GM12878 (cell line): ENCODE results near the gene CLEC19A. TPM values are rescaled to one million over a fixed set of nuclear protein-coding genes. Genes with fewer than 3 reads are reported as not detected.

Source experiments
- ATAC-seq: fragments of 200-7000 bp; cut with Tn5 transposase; 3 replicates; pipeline ENCODE4 v1.9.1; 2020; ENCODE audit warnings: mild to moderate bottlenecking, moderate library complexity
- BruUV-seq: library from RNA; stranded (reverse); fragments of 400-500 nt; replicated peaks from 2 replicates; lab custom pipeline; 2021; lab: Mats Ljungman, UMichigan
- CTCF ChIA-PET: fragments of 300-600 bp; sonication (Branson Sonifier 250); formaldehyde crosslinking; extraction: SDS; loops from one replicate; lab custom pipeline; 2021; ENCODE audit warnings: inconsistent platforms; lab: Yijun Ruan, JAX
- POLR2A ChIA-PET: fragments of 350-600 bp; formaldehyde crosslinking; extraction: SDS; loops from one replicate; lab custom pipeline; 2021; ENCODE audit warnings: inconsistent platforms; lab: Charles Lee
- RAD21 ChIA-PET: fragments of 300-600 bp; sonication (Branson Sonifier 250); formaldehyde crosslinking; loops from one replicate; lab custom pipeline; 2023; ENCODE audit warnings: antibody characterized with exemption; ENCODE audit not compliant: unreplicated experiment; lab: Charles Lee
- SMC1A ChIA-PET: fragments of 300-600 bp; sonication (Branson Sonifier 250); formaldehyde crosslinking; loops from one replicate; lab custom pipeline; 2023; ENCODE audit not compliant: unreplicated experiment, uncharacterized antibody; lab: Charles Lee
- DNase-seq: peaks from one replicate; pipeline ENCODE4 v3.0.0-alpha.2; 2011; ENCODE audit warnings: low read depth, low spot score
- FAIRE-seq: peaks from 3 replicates; lab custom pipeline; 2011; peaks lifted over from hg19 to GRCh38; lab: Jason Lieb, UNC
- H2AFZ ChIP-seq: 2 replicates; pipeline ENCODE4 v1.6.0; 2011; ENCODE audit warnings: low read depth, low read length, control low read depth; ENCODE audit not compliant: control insufficient read depth
- H3K27ac ChIP-seq: 2 replicates; pipeline ENCODE4 v1.5.1; 2011; ENCODE audit warnings: control low read depth; ENCODE audit not compliant: control insufficient read depth, insufficient read depth
- H3K27me3 ChIP-seq, 2 experiments: replicated peaks in 1 of 2; 2 replicates each; pipeline versions ENCODE4 v1.6.0 to v1.6.1; 2011; ENCODE audit warnings: low read length in 1 of 2; ENCODE audit not compliant: control insufficient read depth in 2 of 2, insufficient read depth in 2 of 2
- H3K36me3 ChIP-seq, 2 experiments: 2 replicates each; pipeline ENCODE4 v1.5.1; 2011; ENCODE audit warnings: low read length in 1 of 2; ENCODE audit not compliant: control insufficient read depth in 2 of 2, insufficient read depth in 2 of 2
- H3K4me1 ChIP-seq: 2 replicates; pipeline ENCODE4 v1.6.1; 2011; ENCODE audit warnings: mild to moderate bottlenecking, low read length, moderate library complexity, mixed read lengths; ENCODE audit not compliant: control insufficient read depth, insufficient read depth
- H3K4me2 ChIP-seq: 2 replicates; pipeline ENCODE4 v1.6.0; 2011; ENCODE audit warnings: control low read depth; ENCODE audit not compliant: control insufficient read depth, insufficient read depth
- H3K4me3 ChIP-seq: fragments of 200-600 bp; sonication (generic); 2 replicates; pipeline ENCODE4 v1.5.1; 2016
- H3K79me2 ChIP-seq: 2 replicates; pipeline ENCODE4 v1.6.0; 2011; ENCODE audit warnings: low read length; ENCODE audit not compliant: control insufficient read depth, insufficient read depth
- H3K9ac ChIP-seq: 2 replicates; pipeline ENCODE4 v1.8.0; 2011; ENCODE audit warnings: low read length, control low read depth, mixed read lengths; ENCODE audit not compliant: control insufficient read depth, insufficient read depth
- H3K9me3 ChIP-seq: replicated peaks from 3 replicates; pipeline ENCODE4 v1.5.1; 2011; ENCODE audit warnings: mild to moderate bottlenecking, low read length; ENCODE audit not compliant: control insufficient read depth, insufficient read depth
- H4K20me1 ChIP-seq: 2 replicates; pipeline ENCODE4 v1.6.0; 2011; ENCODE audit not compliant: control insufficient read depth, insufficient read depth
- ATF2 ChIP-seq: IDR thresholded peaks from 2 replicates; pipeline ENCODE4 v1.6.1; 2012; ENCODE audit warnings: low read length, inconsistent platforms
- CBX3 ChIP-seq: fragments of 200-600 bp; sonication (generic); IDR thresholded peaks from 2 replicates; pipeline ENCODE4 v1.6.1; 2016; ENCODE audit warnings: low read depth, borderline replicate concordance
- CEBPZ ChIP-seq: fragments of 150-350 bp; IDR thresholded peaks from 2 replicates; pipeline ENCODE4 v1.6.1; 2016; ENCODE audit warnings: low read depth, low read length
- IKZF2 ChIP-seq, 2 experiments: fragments of 450-650 bp; IDR thresholded peaks; 2 replicates each; pipeline ENCODE4 v1.6.1; 2017; ENCODE audit warnings: mild to moderate bottlenecking in 2 of 2, moderate library complexity in 2 of 2
- MEF2B ChIP-seq: fragments of 450-650 bp; IDR thresholded peaks from 2 replicates; pipeline ENCODE4 v1.6.1; 2018; ENCODE audit warnings: mild to moderate bottlenecking, moderate library complexity; ENCODE audit not compliant: partially characterized antibody, poor library complexity, severe bottlenecking
- NBN ChIP-seq: fragments of 450-650 bp; IDR thresholded peaks from 2 replicates; pipeline ENCODE4 v1.6.1; 2016
- NR2C2 ChIP-seq: IDR thresholded peaks from 2 replicates; pipeline ENCODE4 v1.6.1; 2011; ENCODE audit warnings: borderline replicate concordance, low read depth; ENCODE audit not compliant: control insufficient read depth, insufficient read length
- PKNOX1 ChIP-seq: fragments of 450-650 bp; IDR thresholded peaks from 2 replicates; pipeline ENCODE4 v1.6.1; 2016; ENCODE audit warnings: mild to moderate bottlenecking
- SIN3A ChIP-seq: IDR thresholded peaks from 2 replicates; pipeline ENCODE4 v1.6.1; 2012; ENCODE audit warnings: low read depth, low read length, improper control_type of control experiment
- SMAD1 ChIP-seq: fragments of 450-650 bp; IDR thresholded peaks from 2 replicates; pipeline ENCODE4 v1.6.1; 2018; ENCODE audit warnings: mild to moderate bottlenecking, low read depth; ENCODE audit not compliant: partially characterized antibody
- SPI1 ChIP-seq: IDR thresholded peaks from 2 replicates; pipeline ENCODE4 v1.6.1; 2011; ENCODE audit warnings: low read depth, mild to moderate bottlenecking, low read length, moderate library complexity, borderline replicate concordance; ENCODE audit not compliant: insufficient read depth
- ZZZ3 ChIP-seq: IDR thresholded peaks from 2 replicates; pipeline ENCODE4 v1.6.1; 2011; ENCODE audit warnings: low read depth; ENCODE audit not compliant: control insufficient read depth, insufficient read length
- WGBS: methylation state at CpG from one replicate; pipeline ENCODE4 v1.1.6; 2016; ENCODE audit warnings: low lambda C conversion rate; ENCODE audit not compliant: insufficient replicate concordance, insufficient coverage; ENCODE audit errors: missing lambda C conversion rate; 5-methylcytosine and 5-hydroxymethylcytosine counted together
- in situ Hi-C: fragments of 300-500 bp; cut with MboI; formaldehyde crosslinking; loops from 9 replicates; pipeline ENCODE4 v1.14.3; 2018; ENCODE audit warnings: mixed read lengths
- intact Hi-C: fragments of 100-400 bp; cut with micrococcal nuclease; formaldehyde crosslinking; loops from one replicate; pipeline ENCODE4 v1.14.2; 2022; ENCODE audit not compliant: unreplicated experiment
- polyA plus RNA-seq, 11 experiments: library from polyadenylated mRNA; depleted of rRNA in 4 of 11; unstranded in 6 of 11; stranded (reverse) in 5 of 11; fragments of >200 nt; fragmentation: Nextera tagmentation in 4 of 11; fragmentation: Illumina TruSeq in 1 of 11; extraction: Ambion mirVana in 4 of 11; extraction: Trizol in 1 of 11; gene quantifications; 1 replicate in 1 of 11; 2 replicates in 10 of 11; pipeline versions ENCODE4 v1.2.1 to v1.2.3, GENCODE V29; 2011 to 2016; ENCODE audit warnings: inconsistent platforms in 2 of 11, missing spikeins in 2 of 11, low read depth in 1 of 11
- total RNA-seq, 4 experiments: library from RNA; depleted of rRNA in 3 of 4; stranded (reverse); fragments of >200 nt in 3 of 4; fragmentation: Illumina TruSeq in 1 of 4; extraction: Trizol in 1 of 4; gene quantifications; 2 replicates each; pipeline versions ENCODE4 v1.2.1 to v1.2.3, GENCODE V29; 2013 to 2021

Gene CLEC19A
- total and polyA plus RNA-seq, 10 of the 15 experiments (the other 5 are each of a cell fraction or from before 2014, with no cell fraction given): 0.03 TPM; not detected in 8

GRCh38 chr16:19346335-19346922 lies 60.9 kb downstream of the CLEC19A start:
- H3K9ac ChIP-seq: no peak overlapping the region
- H3K9me3 ChIP-seq: no peaks in the 10 kb centered on the region; the same call in 2 of the 3 replicates
- RAD21 ChIA-PET: no interaction called here
- FAIRE-seq (no peak), ATAC-seq (no peak)
- no peak overlapping the region for H3K4me3 ChIP-seq
- POLR2A ChIA-PET: no interaction called here
- no peaks in the 10 kb centered on the region for H3K79me2 ChIP-seq
- no peak overlapping the region for H3K27ac ChIP-seq
- TF ChIP-seq SPI1: peak; percentile 62; the same call in 1 of the 2 replicates
- no peak for TF ChIP-seq NBN
- TF ChIP-seq, all 136 proteins: peak for 1
- Histone ChIP-seq H3K27me3 (no peaks in the 10 kb centered on the region), H3K4me1 (no peaks in the 10 kb centered on the region), H3K4me2 (no peak overlapping the region), H4K20me1 (no peaks in the 10 kb centered on the region), H2AFZ (no peak overlapping the region), H3K36me3 (no peaks in the 10 kb centered on the region)
- intact Hi-C loops (no loop called here), in situ Hi-C loops (no loop called here)
- ChIA-PET SMC1A (no interaction called here), CTCF (no interaction called here)
- no peak for DNase-seq
- no TSS peak for BruUV-seq
- WGBS: 0% methylated on average over 3 of the region's 3 CpGs

- RAD21 ChIA-PET: no interaction called here
- FAIRE-seq: no peak
- TF ChIP-seq ATF2: no peak
- TF ChIP-seq PKNOX1: no peak
- no peak for TF ChIP-seq ZZZ3
- TF ChIP-seq MEF2B: no peak
- TF ChIP-seq NR2C2: no peak
- TF ChIP-seq CBX3: no peak
- TF ChIP-seq CEBPZ: no peak
- no peak for TF ChIP-seq SMAD1
- no peak for TF ChIP-seq IKZF2 (IDR thresholded peaks at IDR 0.05)
- no peak for TF ChIP-seq SIN3A
Observed at GRCh38 chr16:19348125-19348524, 62.6 kb downstream of the CLEC19A start.

More at GRCh38 chr16:19348125-19348524, 62.6 kb downstream of the CLEC19A start:
- H3K9ac ChIP-seq: no peak overlapping the region
- POLR2A ChIA-PET: no interaction called here
- no peak overlapping the region for H3K4me2 ChIP-seq
- H4K20me1 ChIP-seq: no peaks in the 10 kb centered on the region
- H3K27me3 ChIP-seq: no peaks in the 10 kb centered on the region
- CTCF ChIA-PET: no interaction called here
- WGBS: 1% methylated on average over 6 of the region's 6 CpGs
- ATAC-seq: no peak
- in situ Hi-C loops (no loop called here), intact Hi-C loops (no loop called here)
- H3K4me3 ChIP-seq: no peak overlapping the region
- DNase-seq: no peak
- no peak overlapping the region for H2AFZ ChIP-seq
- H3K9me3 ChIP-seq: no peaks in the 10 kb centered on the region
- H3K27ac ChIP-seq: no peak overlapping the region
- no TSS peak for BruUV-seq
- SMC1A ChIA-PET: no interaction called here
- H3K4me1 ChIP-seq: no peaks in the 10 kb centered on the region
- no peaks in the 10 kb centered on the region for H3K79me2 ChIP-seq
- H3K36me3 ChIP-seq: no peaks in the 10 kb centered on the region
